Mucosa of gallbladder (tissue), 1 donor: Measurements from ENCODE around the gene NUDCD2. TPM values are rescaled to one million over a fixed set of nuclear protein-coding genes. Genes with fewer than 3 reads are reported as not detected.
A peak's percentile ranks its signal among the peaks of the same experiment; 100 is the strongest.

Experiments
- DNase-seq: peaks from one replicate; pipeline ENCODE4 v3.0.0-alpha.2; 2020; ENCODE audit warnings: low spot score
- total RNA-seq: library from RNA; stranded (reverse); gene quantifications from one replicate; pipeline ENCODE4 v1.2.1, GENCODE V29; 2021
- donor health status: DM: no; HTN: no; CAD: no.

NUDCD2 gene, protein sequence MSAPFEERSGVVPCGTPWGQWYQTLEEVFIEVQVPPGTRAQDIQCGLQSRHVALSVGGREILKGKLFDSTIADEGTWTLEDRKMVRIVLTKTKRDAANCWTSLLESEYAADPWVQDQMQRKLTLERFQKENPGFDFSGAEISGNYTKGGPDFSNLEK
- 34.5 TPM for total RNA-seq

DNA sequence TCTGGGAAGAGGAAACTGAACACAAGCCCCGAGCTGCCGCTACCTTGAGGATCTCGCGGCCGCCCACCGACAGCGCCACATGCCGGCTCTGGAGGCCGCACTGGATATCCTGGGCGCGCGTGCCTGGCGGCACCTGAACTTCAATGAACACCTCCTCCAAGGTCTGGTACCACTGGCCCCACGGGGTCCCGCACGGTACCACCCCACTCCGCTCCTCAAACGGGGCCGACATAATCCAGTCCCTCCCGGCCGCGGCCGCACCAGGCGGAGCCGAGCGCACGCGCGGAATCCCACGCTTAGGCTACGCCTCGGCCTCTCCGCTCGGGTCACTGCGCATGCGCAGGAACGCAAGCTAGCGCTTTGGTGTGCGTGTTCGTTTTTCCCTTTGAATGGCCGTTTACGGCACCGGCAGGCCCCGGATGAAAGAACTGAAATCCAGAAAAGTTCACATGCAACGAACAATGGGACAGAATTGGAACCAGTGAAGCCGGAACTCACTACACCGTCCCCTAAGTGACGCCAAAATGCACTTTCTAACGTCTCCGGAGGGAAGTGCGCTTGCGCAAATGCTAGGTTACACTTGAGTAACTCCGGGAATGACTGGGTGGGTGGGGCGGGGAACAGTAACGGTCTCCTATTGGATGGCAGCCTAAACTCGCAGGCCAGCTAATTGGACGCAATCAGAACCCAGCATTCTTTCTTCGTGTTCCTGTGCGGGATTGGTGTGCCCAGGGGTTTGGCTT is at the start of gene NUDCD2:
NUDCD2 (minus strand) TSS at position 284 of the 743 bp plus-strand sequence; CDS start at position 232, 52 bp downstream.
- peak; percentile 97 for DNase-seq

DNA sequence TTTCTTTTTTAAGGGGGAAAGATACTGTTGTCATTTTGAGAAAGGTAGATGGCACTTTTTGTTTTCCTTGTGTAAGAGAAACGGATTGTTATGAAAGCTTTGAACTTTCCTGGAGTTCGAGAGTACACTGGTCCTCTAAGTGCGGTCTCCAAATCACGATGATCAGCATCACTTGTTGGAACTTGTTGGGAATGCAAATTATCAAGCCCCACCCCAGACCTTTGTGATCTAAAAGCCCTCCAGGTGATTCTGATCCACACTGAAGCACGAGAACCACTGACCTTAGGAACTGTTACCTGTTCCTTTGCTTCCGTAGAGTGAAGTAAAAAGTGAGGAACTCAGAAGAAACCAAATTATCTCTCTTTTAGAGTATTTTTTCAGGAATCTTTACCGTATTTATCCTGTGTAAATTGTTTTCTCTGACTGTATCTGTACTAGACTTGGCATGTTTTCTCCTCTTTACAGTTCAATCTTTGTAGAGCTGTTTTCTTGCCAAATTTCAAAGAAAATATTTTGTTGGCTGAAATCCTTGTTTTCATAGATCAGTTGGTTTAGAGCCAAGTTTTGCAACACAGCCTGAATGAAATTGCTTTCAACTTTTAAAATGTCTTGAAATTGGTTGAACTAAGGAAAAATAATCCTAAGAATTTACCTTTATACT is 49.5 kb upstream of the NUDCD2 start:
- DNase-seq = no peak

DNA sequence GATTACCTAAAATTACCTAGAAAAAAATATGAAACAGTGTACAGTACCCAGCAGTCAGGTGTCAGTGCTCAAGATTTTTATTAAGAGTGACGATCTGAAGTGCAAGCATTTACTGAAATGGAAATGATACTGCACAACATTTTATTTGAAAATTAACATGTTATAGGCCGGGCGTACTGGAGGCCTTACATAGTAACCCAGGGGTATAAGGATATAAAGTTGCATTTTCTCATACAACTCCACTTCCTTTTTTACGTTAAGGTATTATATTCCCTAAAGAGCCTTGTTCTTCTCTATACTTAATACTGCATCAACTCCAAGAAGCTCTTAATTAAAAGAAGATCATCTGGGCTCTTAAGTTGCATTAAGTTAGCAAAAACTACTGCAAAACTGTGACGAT is 48.9 kb upstream of the NUDCD2 start:
- DNase-seq = no peak

DNA sequence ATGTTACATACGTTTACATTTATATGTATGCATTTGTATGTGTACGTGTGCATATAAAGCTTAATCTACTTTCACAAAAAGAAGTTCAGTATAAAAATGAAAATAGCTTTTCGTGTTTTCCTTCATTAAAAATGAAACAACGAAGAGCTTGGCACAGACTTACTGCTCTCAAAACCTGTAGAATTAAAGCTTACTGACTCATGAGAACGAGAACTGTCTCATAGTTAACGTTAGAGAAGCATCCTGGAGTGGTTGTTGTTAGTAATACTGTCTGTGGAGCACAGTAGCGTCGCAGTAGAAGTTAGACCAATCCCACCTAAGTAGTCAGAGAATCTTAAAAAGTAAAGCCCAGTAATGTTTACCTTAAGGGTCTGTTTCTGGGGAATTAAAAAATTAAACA is 46.8 kb upstream of the NUDCD2 start:
- no peak for DNase-seq

DNA sequence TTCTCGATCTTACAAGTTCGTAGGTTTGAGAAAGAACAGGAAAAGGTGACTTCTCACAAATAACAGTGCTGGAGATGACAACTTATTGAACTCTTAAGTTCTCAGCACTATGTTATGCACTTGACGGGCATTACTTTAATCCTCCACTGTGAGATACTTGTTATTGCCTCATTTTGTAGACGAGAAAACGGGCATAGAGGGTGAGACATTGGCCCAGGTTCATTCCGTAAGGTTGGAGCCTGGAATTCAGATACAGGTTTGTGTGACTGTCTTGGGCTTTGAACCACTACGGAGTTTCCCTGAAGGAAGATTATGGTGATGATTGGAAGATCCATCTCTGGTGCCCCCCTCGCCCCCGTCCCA is 46.2 kb upstream of the NUDCD2 start:
- no peak for DNase-seq

DNA sequence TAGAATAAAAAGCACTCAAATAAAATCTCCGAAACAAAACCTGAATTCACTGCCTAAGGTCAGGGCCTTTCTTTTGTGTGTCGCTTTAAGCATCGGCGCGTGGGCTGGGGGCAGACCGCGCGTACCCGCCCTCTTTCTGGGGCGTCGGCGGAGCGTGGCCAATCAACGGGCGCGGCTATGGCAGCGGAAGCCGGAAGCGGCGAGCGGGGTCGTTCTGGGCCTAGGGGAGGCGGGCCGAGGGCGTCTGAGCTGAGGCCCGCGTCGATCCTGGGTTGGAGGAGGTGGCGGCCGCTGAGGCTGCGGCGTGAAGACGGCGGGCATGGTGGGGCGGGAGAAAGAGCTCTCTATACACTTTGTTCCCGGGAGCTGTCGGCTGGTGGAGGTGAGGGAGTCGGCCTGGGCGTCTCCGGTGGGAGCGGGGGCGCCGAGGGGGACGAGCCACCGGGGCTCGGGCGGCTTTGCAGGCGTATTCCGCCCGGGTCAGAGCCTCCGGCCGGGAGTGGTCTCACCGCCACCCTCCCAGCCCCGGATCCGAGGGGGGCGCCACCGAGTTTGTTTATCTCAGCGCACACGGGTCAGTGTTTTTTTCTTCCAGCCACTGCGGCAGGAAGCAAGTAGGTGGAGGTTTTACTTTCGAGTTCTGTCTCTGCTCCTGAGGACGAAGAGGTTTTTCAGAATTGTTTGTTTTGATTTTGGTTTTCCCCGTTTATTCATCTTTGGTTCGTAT is 45.6 kb upstream of the NUDCD2 start, which contains the start of gene MAT2B:
MAT2B (plus strand) TSS at position 252 of the 727 bp plus-strand sequence; CDS start at position 320, 68 bp downstream.
- DNase-seq = peak; percentile 95

DNA sequence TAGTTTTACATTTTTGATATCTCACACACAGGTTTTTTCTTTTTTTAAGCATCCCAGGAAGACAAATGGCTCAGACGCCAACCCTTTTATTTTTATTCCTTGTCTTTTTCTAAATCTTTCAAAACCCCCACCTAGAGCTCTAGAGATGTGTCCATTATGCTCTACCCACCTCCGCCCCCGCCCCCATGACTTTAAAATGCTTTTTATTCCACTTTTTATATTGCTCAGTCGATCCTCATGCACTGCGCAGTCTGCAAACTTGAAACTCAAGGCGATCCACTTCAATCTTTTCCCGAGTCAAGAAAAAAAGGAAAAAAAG is 45.1 kb upstream of the NUDCD2 start:
- no peak for DNase-seq

DNA sequence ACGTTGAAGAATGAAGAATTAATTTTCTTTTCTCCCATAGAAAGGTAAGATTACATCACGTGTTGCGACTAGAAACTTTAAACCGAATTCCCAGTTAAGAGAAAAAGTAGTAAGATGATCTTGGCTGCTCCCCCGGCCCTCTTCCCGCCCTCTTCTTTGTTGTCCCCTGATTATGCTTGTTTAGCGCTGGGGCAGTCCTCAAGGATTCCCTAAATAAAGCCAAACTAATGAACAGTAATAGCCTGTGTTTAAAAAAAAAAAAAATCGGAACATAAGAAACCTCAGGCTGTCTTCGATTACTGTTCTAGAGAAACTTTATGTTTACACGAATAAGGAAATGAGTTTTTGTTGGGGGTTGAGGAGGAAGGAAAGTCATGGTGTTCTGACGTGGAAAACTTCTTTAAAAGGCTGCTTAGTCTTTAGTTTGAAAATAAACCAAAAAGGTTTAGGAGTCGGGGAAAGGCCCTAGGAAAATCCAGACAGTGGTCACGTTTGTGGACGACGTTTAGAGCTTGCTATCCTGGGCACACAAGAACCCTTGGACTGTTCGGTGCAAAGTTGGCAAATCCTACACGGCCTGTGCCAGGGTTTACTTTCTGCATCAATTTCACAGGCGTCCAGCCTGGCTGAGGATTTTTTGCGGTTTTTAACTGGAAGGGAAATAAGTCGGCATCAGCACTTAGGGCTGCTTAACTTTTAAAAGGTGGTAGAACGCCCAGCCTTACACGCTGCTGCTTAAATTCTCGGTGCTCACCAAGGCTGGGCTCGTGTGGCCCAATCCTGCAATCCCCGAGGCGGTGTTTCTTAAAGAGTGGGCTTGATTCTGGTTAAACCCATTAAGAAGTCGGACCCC is 44.4 kb upstream of the NUDCD2 start:
- peak; percentile 62 for DNase-seq

DNA sequence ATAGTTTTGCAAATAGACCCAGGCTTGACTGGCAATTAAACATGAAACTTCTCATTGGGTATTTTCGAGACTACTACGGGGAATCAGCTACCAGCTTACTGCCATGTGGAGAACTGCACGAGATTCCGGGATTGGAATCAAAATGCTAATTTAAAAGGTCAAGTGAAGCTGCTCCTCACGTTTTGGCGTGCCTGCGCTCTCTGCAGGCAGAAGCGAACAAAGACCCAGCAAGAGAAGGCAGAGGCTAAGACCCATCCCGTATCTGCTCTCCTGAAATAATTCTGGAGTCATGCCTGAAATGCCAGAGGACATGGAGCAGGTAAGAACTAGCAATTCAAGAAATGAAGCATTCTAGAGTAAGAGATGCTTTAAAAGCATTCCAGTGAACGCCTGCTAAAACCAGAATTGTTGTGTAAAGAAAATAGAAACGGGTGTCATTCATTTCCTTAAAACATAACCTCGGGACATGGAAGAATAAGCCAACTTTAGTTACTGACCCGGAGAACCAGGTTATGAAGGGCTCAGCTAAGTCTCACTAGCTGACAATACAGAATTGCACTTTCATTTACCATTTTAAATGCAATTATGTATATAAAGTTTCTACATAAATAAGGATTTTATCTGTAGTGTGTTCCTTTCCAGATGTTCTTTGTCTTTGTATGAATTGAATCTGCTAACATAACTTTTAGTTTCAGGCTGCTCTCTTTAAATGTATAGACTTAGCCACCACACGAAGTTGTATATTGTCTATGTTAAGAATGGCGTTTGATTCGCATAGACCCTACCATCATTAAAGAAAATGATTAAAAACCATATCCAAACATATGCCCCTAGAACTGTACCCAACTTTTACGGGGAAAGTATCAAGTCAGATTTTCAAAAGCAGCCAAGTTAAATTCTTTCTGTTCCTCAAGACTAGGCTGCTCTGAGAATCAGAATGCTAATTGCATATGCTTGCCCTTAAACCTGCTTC is 43.5 kb upstream of the NUDCD2 start:
- peak; percentile 62 for DNase-seq

DNA sequence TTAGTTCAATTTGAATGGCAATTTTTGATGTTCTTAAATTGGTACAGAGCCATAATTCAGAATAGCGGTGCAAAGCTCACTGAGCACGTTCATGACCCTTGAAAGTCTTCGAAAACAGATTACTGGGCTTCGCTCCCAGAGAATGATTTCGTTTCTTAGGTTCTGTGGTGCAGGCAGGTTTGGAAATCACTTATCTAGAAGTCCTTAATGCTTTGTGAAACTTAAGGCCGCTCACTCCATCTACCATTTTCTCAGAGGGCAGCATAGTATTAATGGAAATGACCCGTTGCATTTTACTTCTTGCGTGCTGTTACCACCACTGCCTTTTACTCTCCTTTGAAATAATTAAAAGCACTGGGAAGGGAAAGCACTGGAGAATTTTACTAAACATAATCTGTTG is 42.6 kb upstream of the NUDCD2 start:
- no peak for DNase-seq

DNA sequence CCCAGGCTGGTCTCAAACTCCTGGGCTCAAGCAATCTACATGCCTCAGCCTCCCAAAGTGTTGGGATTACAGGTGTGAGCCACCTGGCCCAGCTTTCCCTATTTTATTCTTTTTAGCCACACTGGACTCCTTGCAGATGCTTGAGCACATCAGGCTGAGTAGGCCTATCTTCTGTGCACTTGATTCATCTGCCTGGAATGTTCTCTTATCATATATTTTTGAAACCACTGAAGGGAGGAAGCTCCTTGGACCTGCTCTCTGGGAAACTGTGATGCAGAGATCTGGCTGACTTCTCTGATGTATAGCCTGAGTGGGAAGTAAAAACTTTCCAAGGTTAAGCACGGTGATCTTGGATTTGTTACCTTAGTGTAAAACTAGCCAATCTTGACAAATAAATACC is 39.0 kb upstream of the NUDCD2 start:
- no peak for DNase-seq

DNA sequence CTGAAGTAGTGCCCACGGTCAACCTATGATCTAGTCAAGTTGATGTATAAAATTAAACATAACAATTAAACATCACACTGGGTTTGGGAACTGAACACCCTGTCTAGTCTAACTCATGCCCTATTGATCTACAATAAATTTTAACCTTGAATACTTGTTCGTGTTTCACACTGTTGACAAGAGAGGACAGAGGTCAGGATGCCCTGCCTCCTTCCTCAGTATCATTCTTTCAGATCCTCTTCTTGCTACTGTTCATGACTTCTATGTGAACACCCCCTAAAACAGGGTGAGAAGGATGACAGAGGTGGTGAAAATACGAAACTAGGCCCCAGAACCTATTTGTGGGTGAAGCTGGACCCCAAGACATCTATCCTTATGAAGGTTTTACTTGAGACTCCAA is 37.4 kb upstream of the NUDCD2 start:
- DNase-seq = no peak

DNA sequence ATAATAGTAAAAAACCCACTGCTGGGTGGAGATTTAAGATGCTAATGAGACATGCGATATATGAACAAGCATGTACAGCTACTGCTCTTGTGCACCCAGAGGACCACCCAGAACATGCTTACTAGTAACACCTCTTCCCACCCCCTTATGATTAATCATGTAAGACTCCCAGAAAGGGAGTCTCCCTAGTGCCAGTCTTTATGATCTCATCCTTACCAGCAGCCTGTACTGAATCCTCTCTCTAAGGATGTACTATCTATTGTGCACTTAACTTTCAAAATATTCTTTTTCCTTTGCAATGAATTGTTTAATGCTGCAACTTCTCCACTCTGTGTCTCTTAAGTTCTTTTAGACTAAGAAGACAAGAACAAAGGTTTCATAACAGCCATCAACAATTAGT is 36.4 kb upstream of the NUDCD2 start:
- DNase-seq = no peak

DNA sequence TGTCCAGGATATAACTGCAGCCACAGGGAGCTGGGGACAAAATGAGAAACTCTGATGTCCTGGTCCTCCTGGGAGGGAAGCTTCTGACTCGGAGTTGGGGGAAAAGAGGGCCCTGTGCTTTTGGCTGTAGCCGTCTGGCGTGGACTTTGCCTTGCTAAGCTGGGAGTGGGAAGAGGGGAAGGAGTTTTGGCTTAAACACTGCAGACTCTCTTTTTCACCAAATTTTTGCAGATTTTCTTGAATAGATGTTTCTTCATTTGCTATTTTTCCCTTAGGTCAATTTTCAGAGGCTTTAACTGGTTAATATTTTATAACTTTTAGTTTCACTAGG is 29.8 kb upstream of the NUDCD2 start:
- DNase-seq = no peak

DNA sequence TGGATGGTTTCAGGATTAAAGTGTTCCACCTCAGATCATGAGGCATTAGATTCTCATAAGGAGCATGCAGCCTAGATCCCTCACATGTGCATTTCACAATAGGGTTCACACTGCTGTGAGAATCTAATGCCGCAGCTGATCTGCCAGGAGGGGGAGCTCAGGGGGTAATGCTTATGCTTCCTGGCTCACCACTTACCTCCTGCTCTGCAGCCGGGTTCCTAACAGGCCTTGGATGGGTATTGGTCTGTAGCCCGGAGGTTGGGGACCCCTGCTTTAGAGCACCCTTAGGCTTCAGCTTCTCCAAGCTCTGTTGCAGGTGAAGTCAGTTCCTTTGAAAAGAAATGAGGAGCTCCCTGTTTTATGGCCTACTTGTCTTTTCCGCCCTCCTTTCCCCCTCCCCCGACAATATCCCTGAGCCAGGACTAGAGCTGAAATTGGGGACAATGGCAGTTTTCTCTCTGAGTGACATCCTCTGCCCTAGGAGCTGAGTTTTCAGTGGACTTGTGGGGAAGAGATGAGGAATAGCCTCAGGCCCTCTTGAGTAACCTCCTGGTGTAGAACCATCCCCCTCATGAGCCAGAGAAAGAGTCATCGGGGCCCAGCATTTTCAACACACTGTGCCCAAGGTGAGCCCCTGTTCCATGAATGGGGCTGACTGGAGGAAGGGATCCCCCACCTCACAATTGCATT is 29.3 kb upstream of the NUDCD2 start:
- DNase-seq = no peak

DNA sequence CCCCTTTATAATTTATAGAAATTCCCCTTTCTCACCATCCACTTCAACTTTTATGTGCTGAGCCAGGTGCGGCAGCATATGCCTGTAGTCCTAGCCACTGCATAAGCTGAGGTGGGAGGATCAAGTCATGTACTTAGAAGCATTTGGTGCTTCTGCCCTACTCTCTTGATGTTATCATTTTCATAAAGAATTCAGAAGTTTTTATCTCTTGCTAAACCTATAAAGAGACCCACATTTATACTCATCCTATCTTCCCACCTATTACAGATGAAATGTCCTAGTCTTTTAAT is 19.0 kb upstream of the NUDCD2 start:
- DNase-seq = no peak

DNA sequence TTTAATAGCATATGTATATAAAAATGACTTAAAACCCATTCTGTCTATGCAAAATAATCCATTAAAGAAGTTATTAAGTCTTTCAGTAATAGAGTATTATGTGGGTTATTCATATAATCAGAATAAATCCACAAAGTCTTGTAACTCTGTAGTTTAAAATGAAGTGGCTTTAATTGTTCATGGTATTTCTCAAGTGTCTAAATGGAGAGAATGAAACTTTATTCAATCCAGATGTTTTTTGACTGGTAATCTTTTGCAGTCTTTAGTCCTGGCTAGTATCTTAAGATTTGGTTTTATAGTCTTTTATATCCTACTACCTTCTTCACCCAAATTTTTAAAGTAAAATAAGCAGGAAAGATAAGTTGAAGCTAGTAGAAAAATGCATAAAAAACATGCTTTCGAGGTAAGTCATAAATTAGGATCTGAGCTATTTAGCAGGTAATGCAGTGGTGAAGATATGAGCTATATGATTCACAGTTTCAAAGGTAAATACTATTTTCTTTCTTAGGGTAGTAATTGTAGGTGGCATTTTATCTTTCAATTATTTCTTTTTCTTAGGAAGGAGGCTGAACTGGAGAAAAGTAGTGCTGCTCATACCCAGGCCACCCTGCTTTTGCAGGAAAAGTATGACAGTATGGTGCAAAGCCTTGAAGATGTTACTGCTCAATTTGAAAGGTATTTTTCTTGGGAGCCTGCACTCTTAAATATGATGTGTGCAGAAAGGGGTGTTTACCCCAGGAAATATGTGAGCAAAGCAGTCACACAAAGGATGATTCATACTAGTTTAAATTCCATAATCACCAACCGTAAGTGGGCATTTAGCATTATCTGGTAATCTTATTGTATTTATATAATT is 18.5 kb upstream of the NUDCD2 start:
- no peak for DNase-seq

DNA sequence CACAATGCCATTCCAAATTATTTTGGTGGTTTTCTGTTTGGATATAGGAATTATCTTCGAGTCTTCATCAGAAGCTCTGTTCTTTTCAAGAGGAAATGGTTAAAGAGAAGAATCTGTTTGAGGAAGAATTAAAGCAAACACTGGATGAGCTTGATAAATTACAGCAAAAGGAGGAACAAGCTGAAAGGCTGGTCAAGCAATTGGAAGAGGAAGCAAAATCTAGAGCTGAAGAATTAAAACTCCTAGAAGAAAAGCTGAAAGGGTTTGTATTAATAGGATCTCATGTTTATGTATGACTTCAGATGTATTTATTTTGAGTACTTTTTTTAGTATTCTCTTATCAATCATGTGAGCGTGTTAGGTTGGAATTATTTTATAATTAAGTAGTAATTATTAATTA is 15.5 kb upstream of the NUDCD2 start:
- no peak for DNase-seq

DNA sequence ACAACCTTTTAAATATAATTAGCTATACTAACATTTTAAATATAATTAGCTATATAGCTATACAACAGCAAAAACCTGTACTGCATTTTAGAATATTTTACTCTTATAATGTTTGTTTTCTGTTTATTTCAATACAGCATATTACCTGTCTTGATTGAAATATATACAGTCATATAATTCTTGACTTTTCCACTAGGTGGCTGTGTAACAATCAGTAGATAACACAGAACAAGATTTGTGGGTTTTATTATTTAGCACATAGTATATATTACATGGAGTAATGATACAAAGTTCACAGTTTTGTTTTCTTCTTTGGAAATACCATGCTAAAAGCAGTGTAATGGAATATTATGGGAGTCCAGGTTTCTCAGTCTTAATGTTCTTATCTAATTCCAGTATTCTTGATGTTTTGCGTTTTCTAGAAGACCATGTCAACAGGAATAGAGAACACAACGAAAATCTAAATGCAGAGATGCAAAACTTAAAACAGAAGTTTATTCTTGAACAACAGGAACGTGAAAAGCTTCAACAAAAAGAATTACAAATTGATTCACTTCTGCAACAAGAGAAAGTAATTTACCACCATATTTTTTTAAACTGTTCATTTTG is 13.8 kb upstream of the NUDCD2 start:
- DNase-seq = no peak
